Medulla oblongata (tissue), 1 donor: ENCODE results near the gene PMM1.
A peak's percentile ranks its signal among the peaks of the same experiment; 100 is the strongest.

Experiments used
- DNase-seq: peaks from one replicate; pipeline ENCODE4 v3.0.0-alpha.2; 2015; ENCODE audit errors: extremely low spot score

The PMM1 gene

GRCh38 chr22:41538583-41538982 is 51.1 kb downstream of the PMM1 start:
- DNase-seq, result peak; percentile 95

GRCh38 chr22:41537203-41537602 is 52.4 kb downstream of the PMM1 start:
- DNase-seq, result no peak

- DNase-seq, result no peak
These were observed 54.4 kb downstream of the PMM1 start for GRCh38 chr22:41535244-41535643.

- DNase-seq, result no peak
These were observed 55.4 kb downstream of the PMM1 start for GRCh38 chr22:41534219-41534618.

- DNase-seq, result peak; percentile 68
These were observed 56.5 kb downstream of the PMM1 start for GRCh38 chr22:41532908-41533825.

- no peak for DNase-seq
These were observed 57.7 kb downstream of the PMM1 start for GRCh38 chr22:41531715-41532477.

GRCh38 chr22:41530890-41531714 is 58.5 kb downstream of the PMM1 start:
- no peak for DNase-seq

- no peak for DNase-seq
These were observed 60.6 kb downstream of the PMM1 start for GRCh38 chr22:41528938-41529561.

- no peak for DNase-seq
These were observed 61.4 kb downstream of the PMM1 start for GRCh38 chr22:41528132-41528766.
